ENCODE data around the gene C1orf74.

Gene C1orf74

DNA sequence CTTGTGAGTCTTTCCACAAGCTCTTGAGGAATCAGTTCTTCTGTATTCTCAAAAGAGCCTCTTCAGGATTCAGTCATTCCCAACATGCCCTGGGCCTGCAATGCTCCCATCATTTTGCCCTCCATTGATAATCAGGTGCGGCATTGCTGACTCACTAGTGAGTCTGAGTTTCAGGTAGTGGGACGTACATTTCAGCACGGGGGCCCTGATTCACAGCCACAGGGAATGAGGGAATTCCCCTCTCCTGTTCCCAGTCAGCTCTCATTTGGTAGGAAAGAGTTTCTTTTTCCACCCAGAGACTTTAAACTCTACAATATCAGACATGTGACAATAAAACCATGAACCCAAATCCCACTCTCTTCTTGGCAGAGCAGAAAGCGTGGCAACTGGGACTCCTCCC lies 25.3 kb upstream of the C1orf74 start:
- TF ChIP-seq MYC (IDR thresholded peaks at IDR 0.05; ENCODE audit: low read depth, low read length) (no peak), POLR2A (IDR thresholded peaks at IDR 0.05; ENCODE audit: extremely low read depth, insufficient read length) (no peak)
- TF ChIP-seq, protein P1, sequence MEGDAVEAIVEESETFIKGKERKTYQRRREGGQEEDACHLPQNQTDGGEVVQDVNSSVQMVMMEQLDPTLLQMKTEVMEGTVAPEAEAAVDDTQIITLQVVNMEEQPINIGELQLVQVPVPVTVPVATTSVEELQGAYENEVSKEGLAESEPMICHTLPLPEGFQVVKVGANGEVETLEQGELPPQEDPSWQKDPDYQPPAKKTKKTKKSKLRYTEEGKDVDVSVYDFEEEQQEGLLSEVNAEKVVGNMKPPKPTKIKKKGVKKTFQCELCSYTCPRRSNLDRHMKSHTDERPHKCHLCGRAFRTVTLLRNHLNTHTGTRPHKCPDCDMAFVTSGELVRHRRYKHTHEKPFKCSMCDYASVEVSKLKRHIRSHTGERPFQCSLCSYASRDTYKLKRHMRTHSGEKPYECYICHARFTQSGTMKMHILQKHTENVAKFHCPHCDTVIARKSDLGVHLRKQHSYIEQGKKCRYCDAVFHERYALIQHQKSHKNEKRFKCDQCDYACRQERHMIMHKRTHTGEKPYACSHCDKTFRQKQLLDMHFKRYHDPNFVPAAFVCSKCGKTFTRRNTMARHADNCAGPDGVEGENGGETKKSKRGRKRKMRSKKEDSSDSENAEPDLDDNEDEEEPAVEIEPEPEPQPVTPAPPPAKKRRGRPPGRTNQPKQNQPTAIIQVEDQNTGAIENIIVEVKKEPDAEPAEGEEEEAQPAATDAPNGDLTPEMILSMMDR (IDR thresholded peaks at IDR 0.05; ENCODE audit: low read depth, low read length) = no peak
- TF ChIP-seq, protein P2, sequence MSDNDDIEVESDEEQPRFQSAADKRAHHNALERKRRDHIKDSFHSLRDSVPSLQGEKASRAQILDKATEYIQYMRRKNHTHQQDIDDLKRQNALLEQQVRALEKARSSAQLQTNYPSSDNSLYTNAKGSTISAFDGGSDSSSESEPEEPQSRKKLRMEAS (IDR thresholded peaks at IDR 0.05; ENCODE audit: low read depth, low read length) = no peak
- no peak for DNase-seq (ENCODE audit: low read depth)
- H3K4me3 ChIP-seq (ENCODE audit: low read depth, low read length) = no peak overlapping the region

DNA sequence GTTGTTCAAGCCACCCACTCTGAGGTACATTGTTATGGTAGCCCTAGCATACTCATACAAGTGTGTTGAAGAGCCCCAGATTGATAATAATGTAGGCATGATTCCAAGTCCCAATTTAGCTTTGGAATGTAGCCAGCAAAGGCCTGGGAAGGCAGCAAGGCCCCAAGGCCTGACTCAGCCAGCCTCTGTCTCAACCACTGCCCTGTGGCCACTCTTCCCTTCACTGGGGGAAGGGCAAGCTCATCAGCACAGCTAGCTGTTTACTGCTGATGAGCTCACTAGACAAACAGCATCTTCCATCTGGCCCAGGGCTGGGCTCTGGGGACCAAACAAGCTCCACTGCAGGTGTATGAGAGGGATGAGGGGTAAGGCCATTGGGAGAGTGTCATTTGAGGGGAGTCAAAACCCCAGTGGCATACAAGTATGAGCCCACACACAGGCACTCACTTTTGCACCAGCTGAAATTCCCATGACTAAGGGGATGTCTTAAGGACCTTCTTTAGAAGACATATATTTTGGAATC lies 23.8 kb upstream of the C1orf74 start:
- TF ChIP-seq, protein P1 (IDR thresholded peaks at IDR 0.05; ENCODE audit: low read depth, low read length) = no peak
- no peak for TF ChIP-seq POLR2A (IDR thresholded peaks at IDR 0.05; ENCODE audit: extremely low read depth, insufficient read length)
- no peak for TF ChIP-seq MYC (IDR thresholded peaks at IDR 0.05; ENCODE audit: low read depth, low read length)
- TF ChIP-seq, protein P2 (IDR thresholded peaks at IDR 0.05; ENCODE audit: low read depth, low read length) = no peak
- no peak for DNase-seq (ENCODE audit: low read depth)
- no peak overlapping the region for H3K4me3 ChIP-seq (ENCODE audit: low read depth, low read length)

DNA sequence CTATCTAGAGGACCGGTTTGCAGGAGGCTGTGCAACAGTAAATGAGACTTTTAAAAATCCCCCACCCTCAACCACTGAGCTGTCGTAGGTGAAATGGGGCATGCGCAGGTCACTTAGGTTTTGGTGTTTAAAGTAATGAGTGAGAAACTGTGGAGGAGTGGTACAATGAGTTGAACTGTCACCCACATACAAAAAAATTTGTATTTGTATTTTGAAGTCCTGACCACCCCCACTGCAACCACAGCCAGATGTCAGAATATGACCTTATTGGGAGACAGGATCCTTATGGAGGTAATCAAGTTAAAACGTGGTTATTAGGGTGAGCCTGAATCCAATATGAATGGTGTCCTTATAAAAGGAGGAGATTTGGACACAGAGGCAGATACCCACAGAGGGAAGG lies 23.1 kb upstream of the C1orf74 start:
- TF ChIP-seq, protein P2 (IDR thresholded peaks at IDR 0.05; ENCODE audit: low read depth, low read length) = no peak
- TF ChIP-seq POLR2A (IDR thresholded peaks at IDR 0.05; ENCODE audit: extremely low read depth, insufficient read length) = no peak
- TF ChIP-seq, protein P1 (IDR thresholded peaks at IDR 0.05; ENCODE audit: low read depth, low read length) = no peak
- TF ChIP-seq MYC (IDR thresholded peaks at IDR 0.05; ENCODE audit: low read depth, low read length) = no peak
- no peak overlapping the region for H3K4me3 ChIP-seq (ENCODE audit: low read depth, low read length)
- no peak for DNase-seq (ENCODE audit: low read depth)

DNA sequence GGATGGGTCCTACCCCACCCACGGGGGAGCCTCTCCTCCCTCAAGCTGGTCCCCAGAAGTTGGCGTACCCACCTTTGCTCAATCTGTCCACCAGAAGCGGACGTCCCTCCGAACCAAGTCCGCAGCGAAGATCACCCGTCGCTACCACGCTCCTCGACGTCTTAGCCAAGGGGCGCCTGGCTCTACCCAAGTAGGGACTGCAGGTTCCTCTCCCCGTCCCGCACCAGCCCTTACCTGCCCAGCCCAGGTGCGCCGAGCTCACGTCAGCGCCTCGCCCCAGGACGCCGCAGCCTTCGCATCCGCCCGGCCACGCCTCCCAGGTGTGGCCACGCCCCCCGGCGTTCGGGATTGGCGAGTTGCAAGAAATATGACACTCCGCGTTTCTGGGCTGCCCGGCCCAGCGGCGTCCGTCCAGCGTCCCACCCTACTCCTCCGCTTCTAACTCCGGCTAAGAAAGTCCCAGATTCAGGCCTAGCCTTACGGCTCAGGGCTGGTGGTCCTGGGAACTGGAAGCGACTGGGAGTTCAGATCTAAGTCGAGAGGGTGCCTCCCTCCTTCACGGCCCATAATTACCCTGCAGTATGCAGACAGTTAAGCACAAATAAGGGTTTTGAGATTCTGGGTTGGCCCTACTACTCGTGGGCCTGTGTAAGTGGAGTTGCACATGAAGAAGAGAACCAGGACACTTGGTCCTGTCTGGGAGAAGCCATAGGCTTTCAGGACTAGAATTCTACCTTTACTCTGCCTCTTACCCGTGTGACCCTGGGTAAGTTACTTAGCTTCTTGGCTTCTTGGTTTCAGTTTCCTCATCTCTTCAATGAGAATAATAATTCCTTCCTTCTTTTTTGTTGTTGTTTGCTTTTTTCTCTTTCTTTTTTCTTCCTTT lies 21.8 kb upstream of the C1orf74 start, which contains the start of gene IRF6:
TSS of gene IRF6 (minus strand) at position 268 of the 886 bp plus-strand sequence. CDS start 4,729 bp downstream, outside the sequence.
- no peak for DNase-seq (ENCODE audit: low read depth)
- H3K4me3 ChIP-seq (ENCODE audit: low read depth, low read length) = no peak within 1 kb of the TSS
- TF ChIP-seq, protein P2 (IDR thresholded peaks at IDR 0.05; ENCODE audit: low read depth, low read length) = no peak

DNA sequence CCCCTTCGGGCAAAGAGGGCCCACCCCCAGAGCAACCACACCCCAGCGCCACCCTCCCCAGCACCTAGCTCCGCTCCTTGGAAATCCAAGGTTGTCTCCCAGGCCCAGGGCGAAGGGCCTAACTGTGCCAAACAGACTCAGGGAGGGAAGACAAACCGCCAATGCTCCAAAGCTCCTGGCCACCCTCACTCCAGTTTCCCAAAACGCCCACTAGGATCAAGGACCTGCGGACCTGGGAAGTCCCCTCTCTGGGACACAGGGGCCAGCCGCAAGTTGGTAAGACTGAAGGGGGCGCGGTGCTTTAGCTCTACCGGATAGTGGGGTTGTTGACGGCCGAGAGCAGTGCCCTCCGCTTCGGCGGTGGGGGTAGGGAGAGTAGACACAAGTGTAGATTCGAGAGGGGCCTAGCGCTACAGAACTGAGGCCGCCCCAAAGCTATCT lies 21.0 kb upstream of the C1orf74 start:
- TF ChIP-seq, protein P2 (IDR thresholded peaks at IDR 0.05; ENCODE audit: low read depth, low read length) = no peak
- no peak for TF ChIP-seq MYC (IDR thresholded peaks at IDR 0.05; ENCODE audit: low read depth, low read length)
- TF ChIP-seq POLR2A (IDR thresholded peaks at IDR 0.05; ENCODE audit: extremely low read depth, insufficient read length) = no peak
- TF ChIP-seq, protein P1 (IDR thresholded peaks at IDR 0.05; ENCODE audit: low read depth, low read length) = no peak
- no peak overlapping the region for H3K4me3 ChIP-seq (ENCODE audit: low read depth, low read length)
- no peak for DNase-seq (ENCODE audit: low read depth)

DNA sequence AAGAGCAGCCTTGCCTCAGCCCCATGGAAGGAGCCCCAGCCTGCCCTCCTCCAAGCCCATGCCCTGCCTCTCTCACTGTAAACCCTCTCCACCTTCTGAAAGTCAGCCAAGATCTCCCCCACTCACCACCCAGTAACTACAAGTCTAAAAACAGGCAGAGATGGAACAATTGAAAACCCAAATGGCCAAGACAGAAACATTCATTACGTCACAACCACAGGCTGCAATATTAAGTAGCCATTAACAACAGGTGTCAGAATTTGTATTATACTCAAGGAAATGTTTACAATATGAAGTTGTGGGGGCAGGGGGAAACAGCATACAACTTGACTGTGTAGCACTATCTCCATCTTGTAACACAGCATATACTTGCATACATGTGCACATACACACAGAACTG lies 19.2 kb upstream of the C1orf74 start:
- H3K4me3 ChIP-seq (ENCODE audit: low read depth, low read length) = no peak overlapping the region
- no peak for DNase-seq (ENCODE audit: low read depth)
- TF ChIP-seq POLR2A (IDR thresholded peaks at IDR 0.05; ENCODE audit: extremely low read depth, insufficient read length) (no peak), MYC (IDR thresholded peaks at IDR 0.05; ENCODE audit: low read depth, low read length) (no peak)
- TF ChIP-seq, protein P2 (IDR thresholded peaks at IDR 0.05; ENCODE audit: low read depth, low read length) = no peak
- TF ChIP-seq, protein P1 (IDR thresholded peaks at IDR 0.05; ENCODE audit: low read depth, low read length) = no peak
